ENCODE measurements around the gene SIGLEC15. TPM values are rescaled to one million over a fixed set of nuclear protein-coding genes. Genes with fewer than 3 reads are reported as not detected.

The SIGLEC15 gene
- total and polyA plus RNA-seq, 8 donors: 0.10 to 5.5 (median 0.76) TPM; not detected in 3

GRCh38 chr18:45876161-45876560 lies 50.7 kb downstream of the SIGLEC15 start:
- Histone ChIP-seq H3K4me3 (no peak overlapping the region), H3K4me1 (peaks cover 0 to 10% (median 5%) of the 10 kb centered on the region in 4 donors), H3K27me3 (no peaks in the 10 kb centered on the region), H3K9me3 (no peaks in the 10 kb centered on the region), H3K27ac (no peak overlapping the region), H3K36me3 (peaks cover 17 to 91% (median 90%) of the 10 kb centered on the region in 4 donors)
- intact Hi-C loops (cut with DNase I; ENCODE audit: low total_unique reads): loop anchor here (10.0 kb wide), 1 partner anchor 181 kb away; no protein-coding TSS in a partner anchor
- TF ChIP-seq POLR2A (IDR thresholded peaks at IDR 0.05) (no peak), CTCF (IDR thresholded peaks at IDR 0.05) (no peak), POLR2AphosphoS5 (IDR thresholded peaks at IDR 0.05) (no peak), EP300 (IDR thresholded peaks at IDR 0.05) (no peak)
- DNase-seq: no peak
- WGBS, 5 donors: 93 to 100% (median 96%) methylated on average over 3 of the region's 3 CpGs

- H3K27me3 ChIP-seq: no peaks in the 10 kb centered on the region
- peaks cover 0 to 10% (median 5%) of the 10 kb centered on the region in 4 donors for H3K4me1 ChIP-seq
- peaks cover 17 to 93% (median 91%) of the 10 kb centered on the region in 4 donors for H3K36me3 ChIP-seq
- TF ChIP-seq POLR2AphosphoS5 (IDR thresholded peaks at IDR 0.05) (no peak), EP300 (IDR thresholded peaks at IDR 0.05) (no peak), CTCF (IDR thresholded peaks at IDR 0.05) (no peak), POLR2A (IDR thresholded peaks at IDR 0.05) (no peak)
- 68 to 92% (median 80%) methylated on average over 3 of the region's 3 CpGs for WGBS, 5 donors
- no peaks in the 10 kb centered on the region for H3K9me3 ChIP-seq
- no peak overlapping the region for H3K27ac ChIP-seq
- no peak for DNase-seq
- no peak overlapping the region for H3K4me3 ChIP-seq
- intact Hi-C loops (cut with DNase I; ENCODE audit: low total_unique reads): loop anchor here (10.0 kb wide), 1 partner anchor 183 kb away; no protein-coding TSS in a partner anchor
These were observed 51.9 kb downstream of the SIGLEC15 start for GRCh38 chr18:45877403-45877802.

GRCh38 chr18:45879681-45880655 lies 54.5 kb downstream of the SIGLEC15 start:
- Histone ChIP-seq H3K4me1 (peaks cover 0 to 10% (median 5%) of the 10 kb centered on the region in 4 donors), H3K4me3 (no peak overlapping the region), H3K36me3 (peaks cover 24 to 95% (median 92%) of the 10 kb centered on the region in 4 donors), H3K27me3 (no peaks in the 10 kb centered on the region), H3K9me3 (no peaks in the 10 kb centered on the region), H3K27ac (no peak overlapping the region)
- no peak for TF ChIP-seq POLR2AphosphoS5 (IDR thresholded peaks at IDR 0.05)
- peak in 5 of 7 experiments; percentile 93 to 99 (median 99) for TF ChIP-seq CTCF (IDR thresholded peaks at IDR 0.05)
- no peak for TF ChIP-seq POLR2A (IDR thresholded peaks at IDR 0.05)
- WGBS, 5 donors: 37 to 44% (median 39%) methylated on average over 17 of the region's 17 CpGs
- intact Hi-C loops (cut with DNase I; ENCODE audit: low total_unique reads): loop anchor here (10.0 kb wide), 1 partner anchor 185 kb away; no protein-coding TSS in a partner anchor
- peak; percentile 72 to 88 for DNase-seq

- Histone ChIP-seq H3K9me3 (no peaks in the 10 kb centered on the region), H3K27ac (no peak overlapping the region), H3K4me1 (peaks cover 0 to 10% (median 5%) of the 10 kb centered on the region in 4 donors), H3K4me3 (no peak overlapping the region), H3K36me3 (peaks cover 16 to 88% (median 86%) of the 10 kb centered on the region in 4 donors), H3K27me3 (no peaks in the 10 kb centered on the region)
- TF ChIP-seq EP300 (IDR thresholded peaks at IDR 0.05): no peak
- TF ChIP-seq POLR2A (IDR thresholded peaks at IDR 0.05): no peak
- TF ChIP-seq POLR2AphosphoS5 (IDR thresholded peaks at IDR 0.05): no peak
- no peak for TF ChIP-seq CTCF (IDR thresholded peaks at IDR 0.05)
- 88 to 95% (median 92%) methylated on average over 3 of the region's 3 CpGs for WGBS, 5 donors
- intact Hi-C loops (cut with DNase I; ENCODE audit: low total_unique reads): no loop called here
- no peak for DNase-seq
These were observed 55.5 kb downstream of the SIGLEC15 start for GRCh38 chr18:45880876-45881558.

Data from stomach (tissue), 9 donors.